SJCRH30 (cell line): ENCODE measurements around the gene GJA5. TPM values are rescaled to one million over a fixed set of nuclear protein-coding genes. Genes with fewer than 3 reads are reported as not detected.
"Not testable (repeated sequence)": the region's sequence is repeated elsewhere in the genome, so short reads cannot be mapped to it uniquely, and the experiment has no call there.

ENCODE experiments used
- DNase-seq, 2 experiments: peaks; one replicate each; pipeline ENCODE4 v3.0.0-alpha.2; 2015 to 2020
- H3K27ac ChIP-seq: fragments of 250-450 bp; sonication (Bioruptor Pico); 2 replicates; pipeline ENCODE4 v1.5.1; 2020; ENCODE audit warnings: mild to moderate bottlenecking, moderate library complexity
- H3K27me3 ChIP-seq: fragments of 250-450 bp; sonication (Bioruptor Pico); 2 replicates; pipeline ENCODE4 v1.5.1; 2020; ENCODE audit warnings: mild to moderate bottlenecking, moderate library complexity
- H3K36me3 ChIP-seq: fragments of 250-450 bp; sonication (Bioruptor Pico); 2 replicates; pipeline ENCODE4 v1.5.1; 2020; ENCODE audit warnings: mild to moderate bottlenecking, moderate library complexity
- H3K4me1 ChIP-seq: fragments of 250-450 bp; sonication (Bioruptor Pico); 2 replicates; pipeline ENCODE4 v1.5.1; 2020; ENCODE audit warnings: mild to moderate bottlenecking, moderate library complexity
- H3K4me3 ChIP-seq: fragments of 250-450 bp; sonication (Bioruptor Pico); 2 replicates; pipeline ENCODE4 v1.5.1; 2020; ENCODE audit warnings: mild to moderate bottlenecking, moderate library complexity
- H3K9me3 ChIP-seq: fragments of 250-450 bp; sonication (Bioruptor Pico); replicated peaks from 2 replicates; pipeline ENCODE4 v1.5.1; 2020; ENCODE audit warnings: mild to moderate bottlenecking, moderate library complexity
- total RNA-seq: library from RNA; depleted of rRNA; stranded (reverse); fragments of >200 nt; shearing (Covaris generic); gene quantifications from 2 replicates; pipeline ENCODE4 v1.2.3, GENCODE V29; 2014

GJA5 gene
- total RNA-seq, 1 experiment from 2014 or later: not detected

- Histone ChIP-seq H3K27ac (no peak overlapping the region), H3K4me3 (no peak overlapping the region), H3K27me3 (no peaks in the 10 kb centered on the region), H3K4me1 (no peaks in the 10 kb centered on the region), H3K9me3 (no peaks in the 10 kb centered on the region), H3K36me3 (no peaks in the 10 kb centered on the region)
- DNase-seq: no peak
Measured at GRCh38 chr1:147750618-147751217, 9.7 kb downstream of the GJA5 start.

GRCh38 chr1:147749792-147750191 lies 10.6 kb downstream of the GJA5 start:
- no peak overlapping the region for H3K27ac ChIP-seq
- H3K4me1 ChIP-seq: no peaks in the 10 kb centered on the region
- no peak for DNase-seq
- H3K36me3 ChIP-seq: no peaks in the 10 kb centered on the region
- no peaks in the 10 kb centered on the region for H3K27me3 ChIP-seq
- no peaks in the 10 kb centered on the region for H3K9me3 ChIP-seq
- H3K4me3 ChIP-seq: no peak overlapping the region

GRCh38 chr1:147748676-147749350 lies 11.6 kb downstream of the GJA5 start:
- no peak overlapping the region for H3K27ac ChIP-seq
- DNase-seq: no peak

GRCh38 chr1:147747966-147748365 lies 12.4 kb downstream of the GJA5 start:
- no peak for DNase-seq
- Histone ChIP-seq H3K27ac (no peak overlapping the region), H3K9me3 (no peaks in the 10 kb centered on the region), H3K4me3 (no peak overlapping the region), H3K27me3 (no peaks in the 10 kb centered on the region), H3K4me1 (no peaks in the 10 kb centered on the region), H3K36me3 (no peaks in the 10 kb centered on the region)

More at GRCh38 chr1:147748676-147749350, 11.6 kb downstream of the GJA5 start:
- H3K27me3 ChIP-seq: no peaks in the 10 kb centered on the region
- H3K9me3 ChIP-seq: no peaks in the 10 kb centered on the region
- H3K4me3 ChIP-seq: no peak overlapping the region
- H3K4me1 ChIP-seq: no peaks in the 10 kb centered on the region
- no peaks in the 10 kb centered on the region for H3K36me3 ChIP-seq

- Histone ChIP-seq H3K9me3 (no peaks in the 10 kb centered on the region), H3K27me3 (no peaks in the 10 kb centered on the region), H3K4me3 (no peak overlapping the region), H3K4me1 (no peaks in the 10 kb centered on the region), H3K27ac (no peak overlapping the region), H3K36me3 (no peaks in the 10 kb centered on the region)
- DNase-seq: no peak
Measured at GRCh38 chr1:147745271-147745670, 15.1 kb downstream of the GJA5 start.

GRCh38 chr1:147741065-147741464 lies 19.3 kb downstream of the GJA5 start:
- H3K4me1 ChIP-seq: no peaks in the 10 kb centered on the region
- no peaks in the 10 kb centered on the region for H3K36me3 ChIP-seq
- H3K9me3 ChIP-seq: no peaks in the 10 kb centered on the region
- no peak for DNase-seq
- H3K27ac ChIP-seq: no peak overlapping the region
- H3K4me3 ChIP-seq: no peak overlapping the region
- no peaks in the 10 kb centered on the region for H3K27me3 ChIP-seq

- H3K27me3 ChIP-seq: no peaks in the 10 kb centered on the region
- H3K9me3 ChIP-seq: no peaks in the 10 kb centered on the region
- H3K27ac ChIP-seq: no peak overlapping the region
- no peak overlapping the region for H3K4me3 ChIP-seq
- H3K36me3 ChIP-seq: no peaks in the 10 kb centered on the region
- H3K4me1 ChIP-seq: no peaks in the 10 kb centered on the region
- no peak for DNase-seq
Measured at GRCh38 chr1:147740391-147740790, 20.0 kb downstream of the GJA5 start.

- H3K9me3 ChIP-seq: no peaks in the 10 kb centered on the region
- H3K4me1 ChIP-seq: no peaks in the 10 kb centered on the region
Measured at GRCh38 chr1:147738739-147739476, 21.5 kb downstream of the GJA5 start.

GRCh38 chr1:147738129-147738528 lies 22.3 kb downstream of the GJA5 start:
- Histone ChIP-seq H3K4me3 (no peak overlapping the region), H3K27me3 (no peaks in the 10 kb centered on the region), H3K4me1 (no peaks in the 10 kb centered on the region), H3K36me3 (no peaks in the 10 kb centered on the region), H3K9me3 (no peaks in the 10 kb centered on the region), H3K27ac (no peak overlapping the region)
- DNase-seq: no peak

More at GRCh38 chr1:147738739-147739476, 21.5 kb downstream of the GJA5 start:
- Histone ChIP-seq H3K36me3 (no peaks in the 10 kb centered on the region), H3K27me3 (no peaks in the 10 kb centered on the region), H3K27ac (no peak overlapping the region), H3K4me3 (no peak overlapping the region)
- no peak for DNase-seq

GRCh38 chr1:147736883-147737282 lies 23.5 kb downstream of the GJA5 start:
- DNase-seq: no peak

GRCh38 chr1:147735423-147735822 lies 25.0 kb downstream of the GJA5 start:
- H3K36me3 ChIP-seq: no peaks in the 10 kb centered on the region
- H3K27ac ChIP-seq: no peak overlapping the region

More at GRCh38 chr1:147736883-147737282, 23.5 kb downstream of the GJA5 start:
- Histone ChIP-seq H3K9me3 (no peaks in the 10 kb centered on the region), H3K4me3 (no peak overlapping the region), H3K27me3 (no peaks in the 10 kb centered on the region), H3K36me3 (no peaks in the 10 kb centered on the region), H3K4me1 (no peaks in the 10 kb centered on the region), H3K27ac (no peak overlapping the region)

GRCh38 chr1:147734291-147734841 lies 26.0 kb downstream of the GJA5 start:
- not testable (repeated sequence) for H3K27me3 ChIP-seq, H3K4me1 ChIP-seq, H3K36me3 ChIP-seq, H3K27ac ChIP-seq, H3K4me3 ChIP-seq, H3K9me3 ChIP-seq, DNase-seq

More at GRCh38 chr1:147735423-147735822, 25.0 kb downstream of the GJA5 start:
- no peak for DNase-seq
- H3K4me1 ChIP-seq: no peaks in the 10 kb centered on the region
- H3K27me3 ChIP-seq: no peaks in the 10 kb centered on the region
- no peak overlapping the region for H3K4me3 ChIP-seq
- H3K9me3 ChIP-seq: no peaks in the 10 kb centered on the region

- no peak for DNase-seq
- no peaks in the 10 kb centered on the region for H3K9me3 ChIP-seq
Measured at GRCh38 chr1:147729315-147729714, 31.1 kb downstream of the GJA5 start.

GRCh38 chr1:147726168-147726567 lies 34.2 kb downstream of the GJA5 start:
- H3K4me1 ChIP-seq: no peaks in the 10 kb centered on the region
- no peaks in the 10 kb centered on the region for H3K36me3 ChIP-seq
- no peak overlapping the region for H3K4me3 ChIP-seq
- H3K9me3 ChIP-seq: no peaks in the 10 kb centered on the region
- no peaks in the 10 kb centered on the region for H3K27me3 ChIP-seq
- DNase-seq: no peak
- H3K27ac ChIP-seq: no peak overlapping the region

More at GRCh38 chr1:147729315-147729714, 31.1 kb downstream of the GJA5 start:
- H3K27ac ChIP-seq: no peak overlapping the region
- no peaks in the 10 kb centered on the region for H3K36me3 ChIP-seq
- no peaks in the 10 kb centered on the region for H3K4me1 ChIP-seq
- H3K27me3 ChIP-seq: no peaks in the 10 kb centered on the region
- no peak overlapping the region for H3K4me3 ChIP-seq

- H3K27ac ChIP-seq: no peak overlapping the region
- no peaks in the 10 kb centered on the region for H3K9me3 ChIP-seq
- DNase-seq: no peak
- no peaks in the 10 kb centered on the region for H3K36me3 ChIP-seq
- H3K4me3 ChIP-seq: no peak overlapping the region
- no peaks in the 10 kb centered on the region for H3K27me3 ChIP-seq
- H3K4me1 ChIP-seq: no peaks in the 10 kb centered on the region
Measured at GRCh38 chr1:147725685-147726084, 34.7 kb downstream of the GJA5 start.
